Heart left ventricle (tissue), 13 donors: ENCODE measurements around the gene ATRNL1.
A peak's percentile ranks its signal among the peaks of the same experiment; 100 is the strongest.

Source experiments
- CTCF ChIP-seq, 12 donors: fragments of 200-600 bp; sonication (generic) in 4 of 12; IDR thresholded peaks; one replicate each; pipeline versions ENCODE4 v1.5.0 to v1.8.0; 2018 to 2022; ENCODE audit warnings: antibody characterized with exemption in 12 of 12, mild to moderate bottlenecking in 5 of 12
- POLR2A ChIP-seq, 2 donors: fragments of 450-650 bp; IDR thresholded peaks; one replicate each; pipeline ENCODE4 v1.6.1; 2017; ENCODE audit warnings: antibody characterized with exemption in 2 of 2, mild to moderate bottlenecking in 2 of 2, moderate library complexity in 2 of 2
- donor health status: ischemic (EF 13 %, LVEDD 7.1; RV severe dilation, severe dysfunction).
- donor health status: DM: no; HTN: yes; CAD: no.
- donor health status: DM: no; HTN: no; CAD: no.
- donor health status: ischemic (EF 25% LVEDD 6.9; RV normal size, moderate dysfunction).
- donor health status: ischemic (EF 25% LVEDD 5.7; RV mildly dilated, moderate dysfunction).
- donor health status: ischemic (EF 35%, LVEDD 5.7; RV mildly dilated, moderate dysfunction).
- donor health status: nonischemic (EF 11% LVEDD 7.7; RV severe dilation, severe dysfunction).
- donor health status: DM: yes; HTN: yes; CAD: no.
- donor health status: PGD.
- donor health status: ischemic (EF 29% LVEDD 5.4; RV normal size, mild dysfunction).
- donor health status: nonischemic (EF 23%, LVEDD 6.1; RV moderate dilation, normal function).

GRCh38 chr10:115093776-115094408 is 727 bp downstream of the ATRNL1 start:
- peak in 3 of 12 donors; percentile 6 to 38 (median 31) for TF ChIP-seq CTCF (IDR thresholded peaks at IDR 0.05)
- TF ChIP-seq POLR2A (IDR thresholded peaks at IDR 0.05) = no peak
